ENCODE measurements around the gene SH3RF3. TPM values are rescaled to one million over a fixed set of nuclear protein-coding genes. Genes with fewer than 3 reads are reported as not detected.
A peak's percentile ranks its signal among the peaks of the same experiment; 100 is the strongest.

SH3RF3 gene
- total RNA-seq, 3 donors from 2014 or later: 3.2 to 5.6 (median 4.6) TPM

DNA sequence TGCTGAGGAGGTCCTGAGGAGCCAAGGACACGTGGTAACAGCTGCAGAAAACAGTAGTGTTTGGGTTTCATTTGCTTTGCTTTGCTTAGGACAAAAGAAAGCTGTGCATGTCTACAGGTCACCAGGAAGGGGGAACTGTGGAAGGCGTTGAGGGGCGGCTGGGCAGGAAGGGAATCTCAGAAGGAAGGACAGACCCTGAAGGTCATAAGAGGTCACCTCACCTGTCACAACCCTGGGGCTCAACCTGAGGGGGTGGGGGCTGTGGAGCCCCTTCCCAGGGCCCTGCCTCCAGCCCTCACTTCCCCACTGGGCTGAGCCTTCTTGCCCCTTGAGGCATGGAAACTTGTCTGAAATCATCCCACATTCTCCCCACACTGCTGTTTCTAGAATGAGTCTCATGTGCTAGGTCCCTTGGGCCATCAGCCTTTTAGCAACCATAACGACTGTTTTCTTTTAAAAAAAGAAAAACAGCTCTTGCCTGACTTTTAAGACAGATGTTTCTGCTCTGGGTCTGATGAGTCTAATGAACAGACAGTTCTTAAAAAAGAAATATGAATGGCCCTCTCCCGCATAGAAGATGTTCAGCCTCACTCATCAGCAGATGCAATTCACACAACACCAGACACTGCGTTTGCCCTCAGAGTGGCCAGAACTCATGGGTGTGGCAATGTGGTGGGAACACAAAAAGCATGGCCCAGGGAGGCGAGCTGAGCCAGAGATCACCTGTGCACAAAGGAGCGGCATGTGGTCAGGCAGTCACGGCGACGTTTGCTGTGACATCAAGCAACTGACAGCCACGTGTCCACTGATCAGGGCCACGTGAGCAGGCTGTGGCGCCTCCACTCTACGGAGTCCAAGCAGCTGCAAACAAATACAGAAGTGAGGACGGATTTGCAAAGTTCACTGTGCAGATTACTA is 400.8 kb downstream of the SH3RF3 start:
- intact Hi-C loops (cut with DNase I; ENCODE audit: low total_unique reads): no loop called here
- DNase-seq (ENCODE audit: low spot score in 2 of 2): peak in 1 of 2 donors; percentile 42
- Histone ChIP-seq H3K4me1 (no peaks in the 10 kb centered on the region), H3K9me3 (no peaks in the 10 kb centered on the region), H3K36me3 (no peaks in the 10 kb centered on the region), H3K27me3 (no peaks in the 10 kb centered on the region), H3K27ac (peak overlapping the region in 1 of 2 donors; percentile 53), H3K4me3 (no peak overlapping the region)
- TF ChIP-seq, protein P1, sequence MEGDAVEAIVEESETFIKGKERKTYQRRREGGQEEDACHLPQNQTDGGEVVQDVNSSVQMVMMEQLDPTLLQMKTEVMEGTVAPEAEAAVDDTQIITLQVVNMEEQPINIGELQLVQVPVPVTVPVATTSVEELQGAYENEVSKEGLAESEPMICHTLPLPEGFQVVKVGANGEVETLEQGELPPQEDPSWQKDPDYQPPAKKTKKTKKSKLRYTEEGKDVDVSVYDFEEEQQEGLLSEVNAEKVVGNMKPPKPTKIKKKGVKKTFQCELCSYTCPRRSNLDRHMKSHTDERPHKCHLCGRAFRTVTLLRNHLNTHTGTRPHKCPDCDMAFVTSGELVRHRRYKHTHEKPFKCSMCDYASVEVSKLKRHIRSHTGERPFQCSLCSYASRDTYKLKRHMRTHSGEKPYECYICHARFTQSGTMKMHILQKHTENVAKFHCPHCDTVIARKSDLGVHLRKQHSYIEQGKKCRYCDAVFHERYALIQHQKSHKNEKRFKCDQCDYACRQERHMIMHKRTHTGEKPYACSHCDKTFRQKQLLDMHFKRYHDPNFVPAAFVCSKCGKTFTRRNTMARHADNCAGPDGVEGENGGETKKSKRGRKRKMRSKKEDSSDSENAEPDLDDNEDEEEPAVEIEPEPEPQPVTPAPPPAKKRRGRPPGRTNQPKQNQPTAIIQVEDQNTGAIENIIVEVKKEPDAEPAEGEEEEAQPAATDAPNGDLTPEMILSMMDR (IDR thresholded peaks at IDR 0.05): no peak
- TF ChIP-seq POLR2AphosphoS5 (IDR thresholded peaks at IDR 0.05) (no peak), POLR2A (IDR thresholded peaks at IDR 0.05) (no peak)

- H3K27ac ChIP-seq: no peak overlapping the region
Observed at GRCh38 chr2:109530712-109531111, 401.7 kb downstream of the SH3RF3 start.

GRCh38 chr2:109531221-109531620 is 402.2 kb downstream of the SH3RF3 start:
- Histone ChIP-seq H3K9me3 (no peaks in the 10 kb centered on the region), H3K27me3 (no peaks in the 10 kb centered on the region), H3K4me3 (no peak overlapping the region), H3K27ac (no peak overlapping the region), H3K4me1 (no peaks in the 10 kb centered on the region), H3K36me3 (no peaks in the 10 kb centered on the region)
- no peak for DNase-seq (ENCODE audit: low spot score in 2 of 2)
- TF ChIP-seq POLR2AphosphoS5 (IDR thresholded peaks at IDR 0.05) (no peak), POLR2A (IDR thresholded peaks at IDR 0.05) (no peak)
- TF ChIP-seq, protein P1 (IDR thresholded peaks at IDR 0.05): no peak
- intact Hi-C loops (cut with DNase I; ENCODE audit: low total_unique reads): no loop called here

More at GRCh38 chr2:109530712-109531111, 401.7 kb downstream of the SH3RF3 start:
- H3K27me3 ChIP-seq: no peaks in the 10 kb centered on the region
- TF ChIP-seq POLR2A (IDR thresholded peaks at IDR 0.05) (no peak), POLR2AphosphoS5 (IDR thresholded peaks at IDR 0.05) (no peak)
- TF ChIP-seq, protein P1 (IDR thresholded peaks at IDR 0.05): no peak
- peak in 1 of 2 donors; percentile 5 for DNase-seq (ENCODE audit: low spot score in 2 of 2)
- no peaks in the 10 kb centered on the region for H3K9me3 ChIP-seq
- intact Hi-C loops (cut with DNase I; ENCODE audit: low total_unique reads): no loop called here
- no peaks in the 10 kb centered on the region for H3K36me3 ChIP-seq
- no peak overlapping the region for H3K4me3 ChIP-seq
- no peaks in the 10 kb centered on the region for H3K4me1 ChIP-seq

GRCh38 chr2:109531896-109532727 is 403.1 kb downstream of the SH3RF3 start:
- Histone ChIP-seq H3K4me1 (no peaks in the 10 kb centered on the region), H3K9me3 (no peaks in the 10 kb centered on the region), H3K4me3 (no peak overlapping the region), H3K36me3 (no peaks in the 10 kb centered on the region), H3K27me3 (no peaks in the 10 kb centered on the region), H3K27ac (no peak overlapping the region)
- TF ChIP-seq POLR2AphosphoS5 (IDR thresholded peaks at IDR 0.05) (no peak), POLR2A (IDR thresholded peaks at IDR 0.05) (no peak)
- TF ChIP-seq, protein P1 (IDR thresholded peaks at IDR 0.05): no peak
- intact Hi-C loops (cut with DNase I; ENCODE audit: low total_unique reads): no loop called here
- no peak for DNase-seq (ENCODE audit: low spot score in 2 of 2)

All from breast epithelium (tissue), 4 donors.